GM19463 (cell line): ENCODE measurements around the gene OCEL1.
A peak's percentile ranks its signal among the peaks of the same experiment; 100 is the strongest.
"Not testable (repeated sequence)": the region's sequence is repeated elsewhere in the genome, so short reads cannot be mapped to it uniquely, and the experiment has no call there.

ENCODE experiments used
- ATAC-seq: cut with Tn5 transposase; IDR thresholded peaks from one replicate; pipeline ENCODE4 v1.9.1; 2021; ENCODE audit warnings: mild to moderate bottlenecking, moderate library complexity; ENCODE audit not compliant: unreplicated experiment

Gene OCEL1

DNA sequence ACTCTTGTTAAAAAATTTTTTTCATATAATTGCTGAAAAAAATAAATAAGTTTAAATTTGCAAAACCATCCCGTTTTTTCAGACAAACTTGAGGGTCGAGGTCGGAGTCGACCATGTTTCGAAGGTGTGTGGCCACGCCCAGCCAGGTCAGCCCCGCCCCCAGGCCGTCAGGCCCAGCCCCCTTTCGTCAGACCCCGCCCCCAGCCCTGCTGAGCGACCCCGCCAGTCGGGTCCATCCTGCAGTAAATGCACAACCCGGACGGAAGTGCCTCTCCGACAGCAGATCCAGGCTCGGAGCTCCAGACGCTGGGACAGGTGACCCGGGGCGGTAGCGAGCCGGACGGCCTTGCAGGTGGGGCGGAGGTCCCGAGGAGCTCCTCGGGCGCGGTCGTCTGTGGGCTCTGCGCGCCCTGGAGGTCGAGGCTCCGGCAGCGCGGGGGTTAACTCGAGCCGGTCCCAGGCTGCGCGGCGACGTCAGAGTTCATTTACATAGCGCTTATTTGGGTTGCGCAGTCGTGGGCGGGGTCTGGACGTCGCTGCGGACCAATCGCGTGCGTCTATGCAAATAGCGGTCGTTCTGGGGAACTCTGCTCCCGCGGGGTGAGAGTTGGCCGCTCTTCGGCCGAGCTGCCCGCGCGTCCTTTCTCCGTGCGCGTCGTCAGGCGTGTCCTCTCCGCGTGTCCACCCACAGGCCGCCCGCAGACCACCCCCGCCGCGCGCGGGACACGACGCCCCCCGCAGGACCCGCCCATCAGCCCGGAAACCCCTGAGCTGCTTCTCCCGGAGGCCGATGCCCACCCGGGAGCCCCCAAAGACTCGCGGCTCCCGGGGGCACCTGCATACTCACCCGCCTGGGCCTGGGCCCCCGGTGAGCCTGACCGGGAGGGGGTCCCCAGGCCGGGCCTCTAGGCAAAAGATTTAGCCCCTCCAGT is at the start of gene OCEL1:
Gene OCEL1 (plus strand): TSS at position 225 of the 932 bp plus-strand sequence. CDS start 22 bp downstream, at position 247.
- peak; percentile 93 for ATAC-seq

GRCh38 chr19:17178291-17178690 is 47.7 kb upstream of the OCEL1 start:
- ATAC-seq, result no peak

DNA sequence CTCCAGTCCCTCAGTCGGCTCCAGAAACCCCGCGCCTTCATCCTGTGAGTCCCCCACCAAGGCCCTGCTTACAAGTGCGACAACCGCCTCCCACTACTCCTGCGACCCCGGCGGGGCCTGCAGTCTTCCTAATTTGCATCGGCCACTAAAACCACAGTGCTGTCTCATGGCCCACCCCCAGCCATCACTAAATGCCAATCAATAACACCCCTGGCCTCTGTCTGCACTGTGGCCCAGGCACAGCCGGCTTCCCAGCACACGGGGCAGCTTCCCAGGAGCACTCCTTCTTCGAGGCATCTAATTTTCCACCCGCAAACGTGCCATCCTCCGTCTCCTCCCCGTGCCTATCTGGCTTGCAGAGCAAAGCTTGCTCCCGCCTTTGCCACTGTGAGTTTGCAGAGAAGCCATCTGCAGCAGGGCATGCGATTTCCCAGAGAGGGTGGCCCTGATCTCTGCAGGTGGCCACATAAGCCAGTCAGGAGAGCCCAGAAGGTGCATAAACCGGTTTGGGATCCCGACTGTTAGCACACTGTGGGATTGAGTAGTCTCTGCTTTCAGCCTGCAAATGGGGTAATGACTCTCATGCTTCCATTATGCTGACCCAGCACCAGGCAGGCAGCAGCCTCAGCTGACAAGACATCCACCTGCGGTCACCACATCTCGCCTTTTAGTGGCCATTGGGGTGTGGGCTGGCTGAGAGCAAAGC is 44.9 kb upstream of the OCEL1 start:
- no peak for ATAC-seq

- no peak for ATAC-seq
These were observed 42.7 kb upstream of the OCEL1 start for GRCh38 chr19:17183271-17183761.

- no peak for ATAC-seq
These were observed 42.1 kb upstream of the OCEL1 start for GRCh38 chr19:17183858-17184321.

GRCh38 chr19:17184371-17184841 is 41.6 kb upstream of the OCEL1 start:
- no peak for ATAC-seq

DNA sequence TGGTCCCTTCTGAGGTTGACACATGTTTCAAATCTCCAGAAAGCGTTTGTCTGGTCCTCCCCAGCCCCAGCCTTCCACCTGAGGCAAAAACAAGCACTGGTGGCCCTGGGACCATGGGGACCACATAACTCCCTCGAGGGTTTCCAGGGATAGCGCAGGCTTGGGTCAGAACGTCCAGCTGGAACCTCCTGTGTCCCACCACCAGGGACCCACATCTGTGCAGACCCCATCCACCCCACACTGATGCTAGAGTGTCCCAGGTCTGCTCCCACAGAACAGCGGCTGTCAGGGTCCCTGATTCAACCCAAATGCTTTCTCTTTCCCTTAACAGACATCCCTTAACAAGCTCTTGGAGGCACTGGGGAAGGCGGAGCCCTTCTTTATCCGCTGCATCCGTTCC is 40.4 kb upstream of the OCEL1 start:
- no peak for ATAC-seq

DNA sequence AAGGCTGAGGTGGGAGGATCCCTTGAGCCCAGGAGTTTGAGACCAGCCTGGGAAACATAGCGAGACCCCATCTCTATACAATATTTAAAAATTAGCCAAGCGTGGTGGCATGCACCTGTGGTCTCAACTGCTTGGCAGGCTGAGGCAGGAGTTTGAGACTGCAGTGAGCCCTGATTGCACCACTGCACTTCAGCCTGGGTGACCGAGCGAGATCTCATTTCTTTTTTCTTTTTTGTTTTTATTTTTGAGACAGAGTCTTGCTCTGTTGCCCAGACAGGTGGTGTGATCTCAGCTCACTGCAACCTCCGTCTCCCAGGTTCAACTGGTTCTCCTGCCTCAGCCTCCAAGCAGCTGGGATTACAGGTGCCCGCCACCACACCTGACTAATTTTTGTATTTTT is 34.3 kb upstream of the OCEL1 start:
- ATAC-seq, result not testable (repeated sequence)

GRCh38 chr19:17192751-17193150 is 33.3 kb upstream of the OCEL1 start:
- ATAC-seq, result no peak

DNA sequence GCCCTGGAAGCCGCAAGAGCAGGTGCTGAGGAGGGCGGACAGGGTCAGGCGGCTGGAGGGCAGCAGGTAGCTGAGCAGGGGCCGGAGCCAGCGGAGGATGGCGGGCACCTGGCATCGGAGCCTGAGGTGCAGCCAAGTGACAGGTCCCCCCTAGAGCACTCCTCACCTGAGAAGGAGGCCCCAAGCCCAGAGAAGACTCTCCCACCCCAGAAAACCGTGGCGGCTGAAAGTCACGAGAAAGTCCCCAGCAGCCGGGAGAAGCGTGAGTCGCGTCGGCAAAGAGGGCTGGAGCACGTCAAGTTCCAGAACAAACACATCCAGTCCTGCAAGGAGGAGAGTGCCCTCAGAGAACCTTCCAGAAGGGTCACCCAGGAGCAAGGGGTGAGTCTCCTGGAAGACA is 31.4 kb upstream of the OCEL1 start:
- ATAC-seq, result no peak

GRCh38 chr19:17195106-17195505 is 30.9 kb upstream of the OCEL1 start:
- no peak for ATAC-seq

GRCh38 chr19:17196610-17197009 is 29.4 kb upstream of the OCEL1 start:
- no peak for ATAC-seq

GRCh38 chr19:17197666-17198065 is 28.4 kb upstream of the OCEL1 start:
- ATAC-seq, result no peak

GRCh38 chr19:17200408-17201079 is 25.5 kb upstream of the OCEL1 start:
- no peak for ATAC-seq

GRCh38 chr19:17202249-17202648 is 23.8 kb upstream of the OCEL1 start:
- no peak for ATAC-seq

- ATAC-seq, result no peak
These were observed 23.3 kb upstream of the OCEL1 start for GRCh38 chr19:17202713-17203112.

DNA sequence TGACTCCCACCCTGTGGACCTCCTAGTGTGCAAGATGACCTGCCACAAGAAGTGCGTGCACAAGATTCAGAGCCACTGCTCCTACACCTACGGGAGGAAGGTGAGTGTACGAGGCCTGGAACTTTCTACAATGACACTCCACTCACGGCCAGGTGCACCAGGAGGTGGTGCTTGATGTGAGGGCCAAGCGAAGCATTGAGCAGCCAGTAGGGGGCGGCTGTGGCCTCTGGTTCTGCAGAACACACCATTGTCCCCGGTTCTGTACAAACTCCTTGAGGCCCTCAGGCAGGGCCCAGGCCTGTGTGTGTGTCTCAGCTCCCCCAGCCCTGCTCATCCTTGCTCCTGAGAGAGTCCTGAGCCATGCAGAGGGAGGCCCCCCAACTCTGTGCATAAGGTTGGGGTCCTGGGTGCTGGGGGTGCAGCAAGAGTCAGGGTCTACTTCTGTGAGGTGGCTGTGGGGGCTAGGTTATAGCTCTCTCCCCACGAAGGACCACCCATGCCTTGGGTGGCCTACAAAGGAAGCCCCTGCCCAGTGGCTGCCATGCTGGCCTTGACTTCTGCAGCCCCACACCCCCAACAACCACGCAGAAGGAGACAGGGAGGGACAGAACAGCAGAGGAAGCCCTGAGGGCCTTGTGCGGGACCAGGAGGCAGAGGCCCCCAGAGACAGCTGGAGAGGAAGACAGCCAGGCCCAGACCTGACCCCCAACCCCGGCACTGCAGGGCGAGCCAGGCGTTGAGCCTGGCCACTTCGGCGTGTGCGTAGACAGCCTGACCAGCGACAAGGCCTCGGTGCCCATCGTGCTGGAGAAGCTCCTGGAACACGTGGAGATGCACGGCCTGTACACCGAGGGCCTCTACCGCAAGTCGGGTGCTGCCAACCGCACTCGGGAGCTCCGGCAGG is 20.5 kb upstream of the OCEL1 start:
- ATAC-seq, result no peak

GRCh38 chr19:17206736-17207581 is 19.1 kb upstream of the OCEL1 start:
- no peak for ATAC-seq
